ENCODE data around the gene DYNC1H1. TPM values are rescaled to one million over a fixed set of nuclear protein-coding genes. Genes with fewer than 3 reads are reported as not detected.

The DYNC1H1 gene
- total RNA-seq, 4 donors from 2014 or later, result 440 to 541 (median 495) TPM

GRCh38 chr14:102019006-102019540, 54.7 kb downstream of the DYNC1H1 start:
- DNase-seq (ENCODE audit: low spot score), result no peak
- TF ChIP-seq, protein P1, sequence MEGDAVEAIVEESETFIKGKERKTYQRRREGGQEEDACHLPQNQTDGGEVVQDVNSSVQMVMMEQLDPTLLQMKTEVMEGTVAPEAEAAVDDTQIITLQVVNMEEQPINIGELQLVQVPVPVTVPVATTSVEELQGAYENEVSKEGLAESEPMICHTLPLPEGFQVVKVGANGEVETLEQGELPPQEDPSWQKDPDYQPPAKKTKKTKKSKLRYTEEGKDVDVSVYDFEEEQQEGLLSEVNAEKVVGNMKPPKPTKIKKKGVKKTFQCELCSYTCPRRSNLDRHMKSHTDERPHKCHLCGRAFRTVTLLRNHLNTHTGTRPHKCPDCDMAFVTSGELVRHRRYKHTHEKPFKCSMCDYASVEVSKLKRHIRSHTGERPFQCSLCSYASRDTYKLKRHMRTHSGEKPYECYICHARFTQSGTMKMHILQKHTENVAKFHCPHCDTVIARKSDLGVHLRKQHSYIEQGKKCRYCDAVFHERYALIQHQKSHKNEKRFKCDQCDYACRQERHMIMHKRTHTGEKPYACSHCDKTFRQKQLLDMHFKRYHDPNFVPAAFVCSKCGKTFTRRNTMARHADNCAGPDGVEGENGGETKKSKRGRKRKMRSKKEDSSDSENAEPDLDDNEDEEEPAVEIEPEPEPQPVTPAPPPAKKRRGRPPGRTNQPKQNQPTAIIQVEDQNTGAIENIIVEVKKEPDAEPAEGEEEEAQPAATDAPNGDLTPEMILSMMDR (IDR thresholded peaks at IDR 0.05), result no peak
- ATAC-seq (ENCODE audit: low FRiP score), result no peak

- DNase-seq (ENCODE audit: low spot score), result no peak
- ATAC-seq (ENCODE audit: low FRiP score), result no peak
- TF ChIP-seq, protein P1 (IDR thresholded peaks at IDR 0.05), result no peak
Measured at GRCh38 chr14:102020058-102020971, 55.9 kb downstream of the DYNC1H1 start.

- DNase-seq (ENCODE audit: low spot score), result no peak
- no peak for ATAC-seq (ENCODE audit: low FRiP score)
- TF ChIP-seq, protein P1 (IDR thresholded peaks at IDR 0.05), result no peak
Measured at GRCh38 chr14:102026934-102027333, 62.6 kb downstream of the DYNC1H1 start.

GRCh38 chr14:102027951-102028350, 63.6 kb downstream of the DYNC1H1 start:
- ATAC-seq (ENCODE audit: low FRiP score), result no peak
- no peak for DNase-seq (ENCODE audit: low spot score)
- TF ChIP-seq, protein P1 (IDR thresholded peaks at IDR 0.05), result no peak

DNA sequence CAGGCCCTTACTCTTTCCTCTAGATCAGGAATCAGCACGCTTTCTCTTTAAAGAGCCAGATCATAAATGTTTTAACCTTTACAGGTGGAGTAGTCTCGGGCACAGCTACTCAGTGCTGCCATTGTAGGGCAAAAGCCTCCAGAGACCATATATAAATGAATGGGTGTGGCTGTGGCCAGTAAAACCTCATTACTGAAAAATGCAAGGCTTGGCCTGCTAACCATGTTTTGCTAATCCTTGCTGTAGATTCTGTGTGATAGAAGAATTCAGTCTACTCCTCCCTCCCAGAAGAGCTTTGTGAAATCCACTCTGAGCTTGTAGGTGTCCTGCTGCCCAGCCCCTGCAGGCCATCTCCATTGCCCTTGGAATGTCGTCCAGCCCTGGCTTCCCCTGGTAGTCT, 64.4 kb downstream of the DYNC1H1 start:
- no peak for DNase-seq (ENCODE audit: low spot score)

DNA sequence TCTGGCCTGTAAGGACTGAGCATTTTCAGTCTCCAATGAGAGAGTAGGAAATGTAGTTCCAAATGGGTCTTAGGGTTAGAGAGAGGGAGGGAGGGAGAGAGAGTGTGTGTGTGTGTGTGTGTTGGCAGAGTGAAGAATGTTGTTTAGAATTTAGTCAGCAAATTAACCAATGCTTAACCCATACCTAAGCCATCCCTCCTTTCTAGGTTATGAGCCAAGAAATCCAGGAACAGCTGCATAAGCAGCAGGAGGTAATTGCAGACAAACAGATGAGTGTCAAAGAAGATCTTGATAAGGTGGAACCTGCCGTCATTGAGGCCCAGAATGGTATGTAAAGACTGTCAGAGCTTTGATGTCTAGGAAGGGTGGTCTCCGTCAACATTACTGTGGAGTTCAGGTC, 65.6 kb downstream of the DYNC1H1 start:
- DNase-seq (ENCODE audit: low spot score) (no peak), ATAC-seq (ENCODE audit: low FRiP score) (peak; percentile 15)
- TF ChIP-seq, protein P1 (IDR thresholded peaks at IDR 0.05), result no peak

More for the DNA sequence above, 64.4 kb downstream of the DYNC1H1 start:
- ATAC-seq (ENCODE audit: low FRiP score), result peak; percentile 42
- TF ChIP-seq, protein P1 (IDR thresholded peaks at IDR 0.05), result no peak

Data from omental fat pad (tissue), 4 donors.